HG03460 (cell line): ENCODE data around the gene BTG2.
"Not testable (repeated sequence)": the region's sequence is repeated elsewhere in the genome, so short reads cannot be mapped to it uniquely, and the experiment has no call there.

Experiments used
- ATAC-seq: cut with Tn5 transposase; IDR thresholded peaks from one replicate; pipeline ENCODE4 v1.9.1; 2021; ENCODE audit not compliant: unreplicated experiment

BTG2 gene

GRCh38 chr1:203314025-203314759, 8.9 kb downstream of the BTG2 start:
- not testable (repeated sequence) for ATAC-seq

- no peak for ATAC-seq
Observed at GRCh38 chr1:203316626-203317093, 11.3 kb downstream of the BTG2 start.

- ATAC-seq = no peak
Observed at GRCh38 chr1:203317429-203318228, 12.3 kb downstream of the BTG2 start.

- no peak for ATAC-seq
Observed at GRCh38 chr1:203318229-203318517, 12.9 kb downstream of the BTG2 start.

GRCh38 chr1:203320591-203321272, 15.4 kb downstream of the BTG2 start:
- peak; percentile 66 for ATAC-seq

GRCh38 chr1:203321273-203322052, 16.1 kb downstream of the BTG2 start:
- ATAC-seq = no peak

- no peak for ATAC-seq
Observed at GRCh38 chr1:203322500-203323179, 17.3 kb downstream of the BTG2 start.

- ATAC-seq = no peak
Observed at GRCh38 chr1:203323587-203323986, 18.3 kb downstream of the BTG2 start.

GRCh38 chr1:203324105-203325025, 19.0 kb downstream of the BTG2 start:
- no peak for ATAC-seq

GRCh38 chr1:203325026-203325417, 19.7 kb downstream of the BTG2 start:
- peak; percentile 38 for ATAC-seq

- ATAC-seq = no peak
Observed at GRCh38 chr1:203325418-203326091, 20.2 kb downstream of the BTG2 start.

GRCh38 chr1:203326830-203327683, 21.7 kb downstream of the BTG2 start:
- peak; percentile 71 for ATAC-seq

GRCh38 chr1:203327684-203328457, 22.6 kb downstream of the BTG2 start:
- peak; percentile 15 for ATAC-seq

GRCh38 chr1:203328714-203329122, 23.4 kb downstream of the BTG2 start:
- no peak for ATAC-seq

GRCh38 chr1:203331224-203331623, 25.9 kb downstream of the BTG2 start:
- no peak for ATAC-seq

- ATAC-seq = no peak
Observed at GRCh38 chr1:203335503-203335902, 30.2 kb downstream of the BTG2 start.

GRCh38 chr1:203336097-203336496, 30.8 kb downstream of the BTG2 start:
- ATAC-seq = no peak
